HepG2 (cell line): Measurements from ENCODE around the gene TXNRD2. TPM values are rescaled to one million over a fixed set of nuclear protein-coding genes. Genes with fewer than 3 reads are reported as not detected.

ENCODE experiments used
- ATAC-seq: fragments of 200-7000 bp; cut with Tn5 transposase; 3 replicates; pipeline ENCODE4 v1.9.1; 2020; ENCODE audit warnings: mild to moderate bottlenecking, moderate library complexity
- BruUV-seq: library from RNA; stranded (reverse); fragments of 400-500 nt; replicated peaks from 2 replicates; lab custom pipeline; 2021; lab: Mats Ljungman, UMichigan
- CTCF ChIA-PET: fragments of 300-600 bp; formaldehyde crosslinking; extraction: SDS; loops from one replicate; lab custom pipeline; 2021; ENCODE audit warnings: low total read pairs, inconsistent platforms, low intra/inter-chr PET ratio; lab: Yijun Ruan, JAX
- POLR2A ChIA-PET: fragments of 350-600 bp; sonication (Branson Sonifier 250); formaldehyde crosslinking; loops from one replicate; lab custom pipeline; 2020; ENCODE audit warnings: antibody characterized with exemption, inconsistent platforms; lab: Yijun Ruan, JAX
- DNase-seq: peaks from one replicate; pipeline ENCODE4 v3.0.0-alpha.2; 2015; ENCODE audit warnings: low spot score
- FAIRE-seq: peaks from 3 replicates; lab custom pipeline; 2011; peaks lifted over from hg19 to GRCh38; lab: Jason Lieb, UNC
- H2AFZ ChIP-seq: one replicate; pipeline ENCODE4 v1.6.1; 2011; ENCODE audit warnings: low read length, inconsistent platforms
- H3K27ac ChIP-seq: fragments of 300-600 bp; 3 replicates; pipeline ENCODE4 v1.8.0; 2011; ENCODE audit warnings: mixed run types, mild to moderate bottlenecking, mixed read lengths, low read length, inconsistent platforms; ENCODE audit not compliant: insufficient read depth; ENCODE audit errors: extremely low read length
- H3K27me3 ChIP-seq, 2 experiments: fragments of 200-600 bp in 1 of 2; 2 replicates in 1 of 2; 3 replicates in 1 of 2; pipeline versions ENCODE4 v1.6.0 to v1.8.0; 2011; ENCODE audit warnings: low read length in 2 of 2, mild to moderate bottlenecking in 2 of 2, moderate library complexity in 2 of 2, inconsistent platforms in 1 of 2; ENCODE audit not compliant: insufficient read depth in 2 of 2, control insufficient read depth in 1 of 2
- H3K36me3 ChIP-seq, 2 experiments: fragments of 200-600 bp in 1 of 2; replicated peaks in 1 of 2; 2 replicates in 1 of 2; 3 replicates in 1 of 2; pipeline versions ENCODE4 v1.5.1 to v1.8.0; 2011; ENCODE audit warnings: low read length in 2 of 2, inconsistent platforms in 1 of 2; ENCODE audit not compliant: insufficient read depth in 2 of 2, control insufficient read depth in 1 of 2
- H3K4me1 ChIP-seq: 2 replicates; pipeline ENCODE4 v1.5.1; 2012; ENCODE audit warnings: low read length, inconsistent platforms; ENCODE audit not compliant: insufficient read depth
- H3K4me2 ChIP-seq: 2 replicates; pipeline ENCODE4 v1.6.0; 2011; ENCODE audit warnings: low read depth, low read length, inconsistent platforms
- H3K4me3 ChIP-seq, 3 experiments: fragments of 200-600 bp in 1 of 3; sonication (generic), shearing (Covaris generic) in 1 of 3; replicated peaks in 1 of 3; 2 replicates each; pipeline ENCODE4 v1.5.1; 2011 to 2016; ENCODE audit warnings: low read length in 3 of 3, inconsistent platforms in 2 of 3, low read depth in 2 of 3, mild to moderate bottlenecking in 2 of 3, control low read depth in 1 of 3, mixed read lengths in 1 of 3; ENCODE audit not compliant: insufficient read depth in 1 of 3
- H3K79me2 ChIP-seq: one replicate; pipeline ENCODE4 v1.6.1; 2011; ENCODE audit warnings: low read length, inconsistent platforms; ENCODE audit not compliant: insufficient read depth
- H3K9ac ChIP-seq: 2 replicates; pipeline ENCODE4 v1.6.0; 2011; ENCODE audit warnings: mild to moderate bottlenecking, low read depth, low read length, inconsistent platforms; ENCODE audit not compliant: insufficient read depth
- H3K9me3 ChIP-seq: 2 replicates; pipeline ENCODE4 v1.5.1; 2012; ENCODE audit warnings: mild to moderate bottlenecking, low read length
- H4K20me1 ChIP-seq: 2 replicates; pipeline ENCODE4 v1.6.0; 2011; ENCODE audit warnings: inconsistent platforms, mild to moderate bottlenecking, low read length, moderate library complexity; ENCODE audit not compliant: insufficient read depth
- ASH2L ChIP-seq: fragments of 300-600, 200-600 bp; sonication (generic); IDR thresholded peaks from 2 replicates; pipeline ENCODE4 v1.7.0; 2017; ENCODE audit warnings: low read depth, mild to moderate bottlenecking, moderate library complexity, mixed read lengths, low read length; ENCODE audit not compliant: insufficient read length
- MEIS1 ChIP-seq: sonication (generic); formaldehyde crosslinking; IDR thresholded peaks from 2 replicates; pipeline ENCODE4 v1.9.0; 2021; ENCODE audit warnings: mild to moderate bottlenecking, missing genetic modification reagents, moderate library complexity, borderline replicate concordance
- TAF1 ChIP-seq: sonication (generic); formaldehyde crosslinking; IDR thresholded peaks from 2 replicates; pipeline ENCODE4 v1.4.0; 2020; ENCODE audit warnings: missing genetic modification reagents
- TBP ChIP-seq: sonication (generic); formaldehyde crosslinking; IDR thresholded peaks from 2 replicates; pipeline ENCODE4 v1.5.0; 2020; ENCODE audit warnings: missing genetic modification reagents
- YY1 ChIP-seq: IDR thresholded peaks from 2 replicates; pipeline ENCODE4 v1.6.1; 2011; ENCODE audit warnings: low read length, low read depth, moderate library complexity, mild to moderate bottlenecking; ENCODE audit not compliant: insufficient read depth, insufficient replicate concordance
- ZMYM3 ChIP-seq: sonication (generic); formaldehyde crosslinking; IDR thresholded peaks from 2 replicates; pipeline ENCODE4 v1.5.1; 2020; ENCODE audit warnings: mild to moderate bottlenecking, missing genetic modification reagents
- WGBS: methylation state at CpG from one replicate; pipeline ENCODE4 v1.1.6; 2017; ENCODE audit warnings: low lambda C conversion rate; 5-methylcytosine and 5-hydroxymethylcytosine counted together
- in situ Hi-C: cut with HindIII; loops from 2 replicates; pipeline ENCODE4 v1.10.0; 2017; ENCODE audit warnings: low pct_unique_long_range_greater_than_20kb; ENCODE audit not compliant: extremely low pct_ligation_motif_present
- intact Hi-C: fragments of 100-400 bp; cut with micrococcal nuclease; formaldehyde crosslinking; loops from one replicate; pipeline ENCODE4 v1.10.0; 2022; ENCODE audit not compliant: unreplicated experiment
- polyA plus RNA-seq, 8 experiments: library from polyadenylated mRNA; depleted of rRNA in 3 of 8; stranded (reverse) in 7 of 8; unstranded in 1 of 8; fragments of >200 nt; fragmentation: Illumina TruSeq in 4 of 8; extraction: Trizol in 4 of 8; gene quantifications; 2 replicates each; pipeline versions ENCODE4 v1.2.1 to v1.2.3, GENCODE V29; 2011 to 2016; ENCODE audit warnings: low read depth in 4 of 8, missing spikeins in 1 of 8, mixed read lengths in 1 of 8; ENCODE audit not compliant: insufficient read depth in 1 of 8
- total RNA-seq, 5 experiments: library from RNA; depleted of rRNA; stranded (reverse); fragments of >200 nt; fragmentation: Illumina TruSeq; extraction: Trizol; gene quantifications; 2 replicates each; pipeline ENCODE4 v1.2.3, GENCODE V29; 2016; ENCODE audit warnings: low read depth in 1 of 5
- TF ChIP-seq, protein P1 (sequence below): sonication (generic); formaldehyde crosslinking; IDR thresholded peaks from 2 replicates; pipeline ENCODE4 v1.4.0; 2020; ENCODE audit warnings: missing genetic modification reagents
- TF ChIP-seq, protein P2 (sequence below): sonication (generic); formaldehyde crosslinking; IDR thresholded peaks from 2 replicates; pipeline ENCODE4 v1.8.0; 2022; ENCODE audit warnings: mild to moderate bottlenecking, missing genetic modification reagents, borderline replicate concordance
- TF ChIP-seq, protein P3 (sequence below): sonication (generic); formaldehyde crosslinking; IDR thresholded peaks from 2 replicates; pipeline ENCODE4 v1.5.0; 2020; ENCODE audit warnings: mild to moderate bottlenecking, missing genetic modification reagents

The TXNRD2 gene
- total and polyA plus RNA-seq, 2 of the 13 experiments (the other 11 are each of a cell fraction or from before 2014, with no cell fraction given), result 17.5 to 18.6 TPM

GRCh38 chr22:19901577-19902244 lies 39.9 kb downstream of the TXNRD2 start:
- H3K4me1 ChIP-seq, result peaks cover 66% of the 10 kb centered on the region
- DNase-seq, result no peak
- TF ChIP-seq ASH2L, result no peak
- TF ChIP-seq TBP (CRISPR knock-in tag), result no peak
- TF ChIP-seq, protein P1, sequence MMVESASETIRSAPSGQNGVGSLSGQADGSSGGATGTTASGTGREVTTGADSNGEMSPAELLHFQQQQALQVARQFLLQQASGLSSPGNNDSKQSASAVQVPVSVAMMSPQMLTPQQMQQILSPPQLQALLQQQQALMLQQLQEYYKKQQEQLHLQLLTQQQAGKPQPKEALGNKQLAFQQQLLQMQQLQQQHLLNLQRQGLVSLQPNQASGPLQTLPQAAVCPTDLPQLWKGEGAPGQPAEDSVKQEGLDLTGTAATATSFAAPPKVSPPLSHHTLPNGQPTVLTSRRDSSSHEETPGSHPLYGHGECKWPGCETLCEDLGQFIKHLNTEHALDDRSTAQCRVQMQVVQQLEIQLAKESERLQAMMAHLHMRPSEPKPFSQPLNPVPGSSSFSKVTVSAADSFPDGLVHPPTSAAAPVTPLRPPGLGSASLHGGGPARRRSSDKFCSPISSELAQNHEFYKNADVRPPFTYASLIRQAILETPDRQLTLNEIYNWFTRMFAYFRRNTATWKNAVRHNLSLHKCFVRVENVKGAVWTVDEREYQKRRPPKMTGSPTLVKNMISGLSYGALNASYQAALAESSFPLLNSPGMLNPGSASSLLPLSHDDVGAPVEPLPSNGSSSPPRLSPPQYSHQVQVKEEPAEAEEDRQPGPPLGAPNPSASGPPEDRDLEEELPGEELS (CRISPR knock-in tag), result 0 out of 2 replicates have a peak, but pooled peaks have one; percentile 11
- TF ChIP-seq, protein P2, sequence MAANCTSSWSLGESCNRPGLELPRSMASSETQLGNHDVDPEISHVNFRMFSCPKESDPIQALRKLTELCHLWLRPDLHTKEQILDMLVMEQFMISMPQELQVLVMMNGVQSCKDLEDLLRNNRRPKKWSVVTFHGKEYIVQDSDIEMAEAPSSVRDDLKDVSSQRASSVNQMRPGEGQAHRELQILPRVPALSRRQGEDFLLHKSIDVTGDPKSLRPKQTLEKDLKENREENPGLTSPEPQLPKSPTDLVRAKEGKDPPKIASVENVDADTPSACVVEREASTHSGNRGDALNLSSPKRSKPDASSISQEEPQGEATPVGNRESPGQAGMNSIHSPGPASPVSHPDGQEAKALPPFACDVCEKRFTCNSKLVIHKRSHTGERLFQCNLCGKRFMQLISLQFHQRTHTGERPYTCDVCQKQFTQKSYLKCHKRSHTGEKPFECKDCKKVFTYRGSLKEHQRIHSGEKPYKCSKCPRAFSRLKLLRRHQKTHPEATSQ (CRISPR knock-in tag), result no peak
- TF ChIP-seq, protein P3, sequence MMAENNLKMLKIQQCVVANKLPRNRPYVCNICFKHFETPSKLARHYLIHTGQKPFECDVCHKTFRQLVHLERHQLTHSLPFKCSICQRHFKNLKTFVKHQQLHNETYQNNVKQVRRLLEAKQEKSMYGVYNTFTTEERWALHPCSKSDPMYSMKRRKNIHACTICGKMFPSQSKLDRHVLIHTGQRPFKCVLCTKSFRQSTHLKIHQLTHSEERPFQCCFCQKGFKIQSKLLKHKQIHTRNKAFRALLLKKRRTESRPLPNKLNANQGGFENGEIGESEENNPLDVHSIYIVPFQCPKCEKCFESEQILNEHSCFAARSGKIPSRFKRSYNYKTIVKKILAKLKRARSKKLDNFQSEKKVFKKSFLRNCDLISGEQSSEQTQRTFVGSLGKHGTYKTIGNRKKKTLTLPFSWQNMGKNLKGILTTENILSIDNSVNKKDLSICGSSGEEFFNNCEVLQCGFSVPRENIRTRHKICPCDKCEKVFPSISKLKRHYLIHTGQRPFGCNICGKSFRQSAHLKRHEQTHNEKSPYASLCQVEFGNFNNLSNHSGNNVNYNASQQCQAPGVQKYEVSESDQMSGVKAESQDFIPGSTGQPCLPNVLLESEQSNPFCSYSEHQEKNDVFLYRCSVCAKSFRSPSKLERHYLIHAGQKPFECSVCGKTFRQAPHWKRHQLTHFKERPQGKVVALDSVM (CRISPR knock-in tag), result peak; percentile 100
- TF ChIP-seq TAF1 (CRISPR knock-in tag), result no peak
- TF ChIP-seq YY1, result no peak
- no peak for TF ChIP-seq MEIS1 (CRISPR knock-in tag)
- peak; percentile 89 for TF ChIP-seq ZMYM3 (CRISPR knock-in tag)
- H2AFZ ChIP-seq, result no peak overlapping the region
- peaks cover 5 to 8% of the 10 kb centered on the region in 2 experiments; a peak in 3 of 5 replicates for H3K36me3 ChIP-seq
- CTCF ChIA-PET, result no interaction called here
- no peak overlapping the region for H3K9ac ChIP-seq
- H4K20me1 ChIP-seq, result no peaks in the 10 kb centered on the region
- intact Hi-C loops, result no loop called here
- BruUV-seq, result no TSS peak
- in situ Hi-C loops, result loop anchor here (5.0 kb wide), 2 partner anchors 49 to 169 kb away; partner anchors contain the start of genes GNB1L and RTL10
- 80% methylated on average over 9 of the region's 11 CpGs for WGBS
- POLR2A ChIA-PET, result interaction anchor here (1.8 to 2.3 kb wide), 3 partner anchors 9 to 46 kb away, joined by 5 to 11 read pairs (median 6); partner anchors contain the start of genes COMT, GNB1L, RTL10 and TXNRD2
- no peaks in the 10 kb centered on the region for H3K9me3 ChIP-seq
- no peak overlapping the region for H3K4me3 ChIP-seq
- no peak for FAIRE-seq
- H3K79me2 ChIP-seq, result no peaks in the 10 kb centered on the region
- no peak for ATAC-seq
- H3K27me3 ChIP-seq, result no peaks in the 10 kb centered on the region
- H3K27ac ChIP-seq, result peak overlapping the region; percentile 4
- H3K4me2 ChIP-seq, result no peak overlapping the region
